ENCODE results near the gene NEURL1B.

Gene NEURL1B

GRCh38 chr5:172633403-172633970, 7.6 kb upstream of the NEURL1B start:
- TF ChIP-seq, protein P1, sequence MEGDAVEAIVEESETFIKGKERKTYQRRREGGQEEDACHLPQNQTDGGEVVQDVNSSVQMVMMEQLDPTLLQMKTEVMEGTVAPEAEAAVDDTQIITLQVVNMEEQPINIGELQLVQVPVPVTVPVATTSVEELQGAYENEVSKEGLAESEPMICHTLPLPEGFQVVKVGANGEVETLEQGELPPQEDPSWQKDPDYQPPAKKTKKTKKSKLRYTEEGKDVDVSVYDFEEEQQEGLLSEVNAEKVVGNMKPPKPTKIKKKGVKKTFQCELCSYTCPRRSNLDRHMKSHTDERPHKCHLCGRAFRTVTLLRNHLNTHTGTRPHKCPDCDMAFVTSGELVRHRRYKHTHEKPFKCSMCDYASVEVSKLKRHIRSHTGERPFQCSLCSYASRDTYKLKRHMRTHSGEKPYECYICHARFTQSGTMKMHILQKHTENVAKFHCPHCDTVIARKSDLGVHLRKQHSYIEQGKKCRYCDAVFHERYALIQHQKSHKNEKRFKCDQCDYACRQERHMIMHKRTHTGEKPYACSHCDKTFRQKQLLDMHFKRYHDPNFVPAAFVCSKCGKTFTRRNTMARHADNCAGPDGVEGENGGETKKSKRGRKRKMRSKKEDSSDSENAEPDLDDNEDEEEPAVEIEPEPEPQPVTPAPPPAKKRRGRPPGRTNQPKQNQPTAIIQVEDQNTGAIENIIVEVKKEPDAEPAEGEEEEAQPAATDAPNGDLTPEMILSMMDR (IDR thresholded peaks at IDR 0.05; ENCODE audit: extremely low read depth, insufficient read depth, missing control alignments) = no peak
- no peak for DNase-seq (ENCODE audit: low spot score)
- in situ Hi-C loops (cut with MboI; ENCODE audit: low pct_unique_long_range_greater_than_20kb, low sequenced_read_pairs, unreplicated experiment) = no loop called here

DNA sequence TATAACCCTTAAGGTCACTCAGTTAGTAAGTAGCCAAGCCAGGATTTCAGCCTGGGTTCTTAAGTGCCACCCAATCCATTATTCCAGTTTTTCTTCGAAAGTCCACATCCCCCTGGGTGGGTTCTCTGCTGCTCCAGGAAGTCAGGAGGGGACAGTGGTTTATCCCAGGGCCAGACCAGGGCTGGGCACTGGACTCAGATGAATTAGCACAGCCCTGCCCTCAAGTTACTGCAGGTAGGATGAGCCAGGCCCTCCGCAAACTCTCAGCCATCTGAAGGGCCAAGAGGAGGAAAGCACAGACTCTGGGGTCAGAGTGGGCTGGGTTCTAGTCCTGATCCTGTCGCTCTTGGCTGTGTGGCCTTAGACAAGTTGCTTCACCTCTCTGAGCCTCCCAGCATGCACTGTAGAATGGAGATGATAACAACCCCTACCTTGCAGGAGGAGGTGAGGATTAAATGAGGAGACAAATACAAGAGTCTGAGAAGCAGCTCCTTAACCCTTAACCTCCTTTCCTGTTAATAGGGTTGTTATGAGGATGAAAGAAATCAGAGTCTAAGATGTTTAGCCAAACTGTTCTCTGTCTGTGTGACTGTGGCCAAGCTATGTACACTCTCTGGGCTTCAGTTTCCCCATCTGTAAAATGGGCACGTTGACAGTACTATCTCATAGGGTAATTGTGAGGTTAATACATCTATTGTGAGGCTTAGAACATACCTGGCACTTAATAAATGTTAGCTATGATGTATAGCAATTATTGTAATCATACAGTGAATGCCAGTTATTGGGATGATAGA, 6.8 kb upstream of the NEURL1B start:
- in situ Hi-C loops (cut with MboI; ENCODE audit: low pct_unique_long_range_greater_than_20kb, low sequenced_read_pairs, unreplicated experiment) = no loop called here
- TF ChIP-seq, protein P1 (IDR thresholded peaks at IDR 0.05; ENCODE audit: extremely low read depth, insufficient read depth, missing control alignments) = no peak
- no peak for DNase-seq (ENCODE audit: low spot score)

GRCh38 chr5:172635038-172635437, 6.0 kb upstream of the NEURL1B start:
- DNase-seq (ENCODE audit: low spot score) = no peak
- in situ Hi-C loops (cut with MboI; ENCODE audit: low pct_unique_long_range_greater_than_20kb, low sequenced_read_pairs, unreplicated experiment) = no loop called here

DNA sequence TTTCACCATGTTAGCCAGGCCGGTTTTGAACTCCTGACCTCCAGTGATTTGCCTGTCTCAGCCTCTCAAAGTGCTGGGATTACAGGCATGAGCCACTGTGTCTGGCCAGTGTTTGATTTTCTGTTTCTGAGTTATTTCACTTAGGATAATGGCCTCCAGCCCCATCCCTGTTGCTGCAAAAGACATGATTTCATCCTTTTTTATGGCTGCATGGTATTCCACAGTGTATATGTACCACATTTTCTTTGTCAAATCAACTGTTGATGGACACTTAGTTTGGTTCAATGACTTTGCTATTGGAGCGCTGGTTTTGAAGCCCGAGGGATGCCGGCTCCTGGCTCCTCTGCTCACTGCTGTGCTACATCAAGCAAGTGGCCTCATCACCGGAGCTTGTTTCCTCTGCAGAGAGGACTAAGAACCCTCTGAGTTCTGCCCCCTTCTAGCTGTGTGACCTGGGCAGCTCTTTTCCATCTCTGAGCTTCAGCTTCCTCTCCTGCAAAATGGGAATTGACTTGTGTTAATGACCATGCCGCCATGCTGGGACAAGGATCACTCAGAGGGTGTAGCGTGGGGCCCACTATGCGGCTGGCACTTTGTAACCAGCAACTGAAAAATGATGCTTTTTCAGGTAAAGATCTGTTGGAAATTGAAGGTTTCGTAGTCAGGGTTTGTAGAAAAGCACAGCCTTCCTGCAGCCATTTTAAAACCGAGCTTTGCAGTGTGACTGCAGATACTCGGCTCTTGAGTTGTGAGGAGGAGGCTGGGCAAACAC, 4.6 kb upstream of the NEURL1B start:
- TF ChIP-seq, protein P1 (IDR thresholded peaks at IDR 0.05; ENCODE audit: extremely low read depth, insufficient read depth, missing control alignments) = no peak
- in situ Hi-C loops (cut with MboI; ENCODE audit: low pct_unique_long_range_greater_than_20kb, low sequenced_read_pairs, unreplicated experiment) = no loop called here
- DNase-seq (ENCODE audit: low spot score) = no peak

More at GRCh38 chr5:172635038-172635437, 6.0 kb upstream of the NEURL1B start:
- TF ChIP-seq, protein P1 (IDR thresholded peaks at IDR 0.05; ENCODE audit: extremely low read depth, insufficient read depth, missing control alignments) = no peak

- TF ChIP-seq, protein P1 (IDR thresholded peaks at IDR 0.05; ENCODE audit: extremely low read depth, insufficient read depth, missing control alignments) = no peak
- DNase-seq (ENCODE audit: low spot score) = no peak
- in situ Hi-C loops (cut with MboI; ENCODE audit: low pct_unique_long_range_greater_than_20kb, low sequenced_read_pairs, unreplicated experiment) = no loop called here
Measured at GRCh38 chr5:172637110-172637580, 3.9 kb upstream of the NEURL1B start.

GRCh38 chr5:172637740-172638139, 3.3 kb upstream of the NEURL1B start:
- in situ Hi-C loops (cut with MboI; ENCODE audit: low pct_unique_long_range_greater_than_20kb, low sequenced_read_pairs, unreplicated experiment) = no loop called here
- no peak for DNase-seq (ENCODE audit: low spot score)

More at GRCh38 chr5:172637740-172638139, 3.3 kb upstream of the NEURL1B start:
- TF ChIP-seq, protein P1 (IDR thresholded peaks at IDR 0.05; ENCODE audit: extremely low read depth, insufficient read depth, missing control alignments) = no peak
